PC-3 (cell line): Measurements from ENCODE around the gene UPB1.

ENCODE experiments used
- EZH2phosphoT487 ChIP-seq: fragments of 300-600 bp; sonication (generic); IDR thresholded peaks from 2 replicates; pipeline ENCODE4 v1.6.1; 2018; ENCODE audit warnings: mild to moderate bottlenecking, antibody characterized with exemption, low read length, borderline replicate concordance
- TF ChIP-seq, protein P1 (sequence below): fragments of 300-600 bp; sonication (generic); conservative IDR thresholded peaks from 2 replicates; pipeline ENCODE4 v1.5.1; 2017; ENCODE audit warnings: antibody characterized with exemption, low read depth, mild to moderate bottlenecking, low read length

DNA sequence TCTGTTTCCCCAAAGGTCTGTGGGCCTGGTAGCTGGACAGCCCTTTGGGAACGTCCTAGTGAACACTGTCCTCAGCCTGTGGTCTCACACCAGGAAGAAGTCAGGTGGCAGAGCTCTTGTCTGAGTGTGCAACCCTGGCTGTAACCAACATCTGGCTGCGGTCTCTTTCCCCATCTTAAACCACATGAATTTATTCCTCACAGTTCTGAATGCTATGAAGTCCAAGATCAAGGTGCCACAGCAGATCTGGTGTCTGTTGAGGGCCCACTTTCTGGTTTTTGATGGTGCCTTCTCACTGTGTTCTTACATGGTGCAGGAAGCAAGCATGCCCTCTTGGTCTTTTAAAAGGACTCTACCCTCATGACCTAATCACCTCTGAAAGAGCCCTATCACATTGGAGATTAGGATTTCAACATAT is 2.7 kb downstream of the UPB1 start:
- TF ChIP-seq, protein P1, sequence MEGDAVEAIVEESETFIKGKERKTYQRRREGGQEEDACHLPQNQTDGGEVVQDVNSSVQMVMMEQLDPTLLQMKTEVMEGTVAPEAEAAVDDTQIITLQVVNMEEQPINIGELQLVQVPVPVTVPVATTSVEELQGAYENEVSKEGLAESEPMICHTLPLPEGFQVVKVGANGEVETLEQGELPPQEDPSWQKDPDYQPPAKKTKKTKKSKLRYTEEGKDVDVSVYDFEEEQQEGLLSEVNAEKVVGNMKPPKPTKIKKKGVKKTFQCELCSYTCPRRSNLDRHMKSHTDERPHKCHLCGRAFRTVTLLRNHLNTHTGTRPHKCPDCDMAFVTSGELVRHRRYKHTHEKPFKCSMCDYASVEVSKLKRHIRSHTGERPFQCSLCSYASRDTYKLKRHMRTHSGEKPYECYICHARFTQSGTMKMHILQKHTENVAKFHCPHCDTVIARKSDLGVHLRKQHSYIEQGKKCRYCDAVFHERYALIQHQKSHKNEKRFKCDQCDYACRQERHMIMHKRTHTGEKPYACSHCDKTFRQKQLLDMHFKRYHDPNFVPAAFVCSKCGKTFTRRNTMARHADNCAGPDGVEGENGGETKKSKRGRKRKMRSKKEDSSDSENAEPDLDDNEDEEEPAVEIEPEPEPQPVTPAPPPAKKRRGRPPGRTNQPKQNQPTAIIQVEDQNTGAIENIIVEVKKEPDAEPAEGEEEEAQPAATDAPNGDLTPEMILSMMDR, result no peak
- no peak for TF ChIP-seq EZH2phosphoT487
